B cell (primary cell): ENCODE data around the gene EFHC2. TPM values are rescaled to one million over a fixed set of nuclear protein-coding genes. Genes with fewer than 3 reads are reported as not detected.

Source experiments
- ATAC-seq: fragments of 200-7000 bp; cut with Tn5 transposase; one replicate; pipeline ENCODE4 v1.10.0; 2021; ENCODE audit warnings: low read depth, mild to moderate bottlenecking, moderate number of reproducible peaks, moderate library complexity
- CTCF ChIA-PET: fragments of 350-600 bp; sonication (Branson Sonifier 250); formaldehyde crosslinking; loops from one replicate; lab custom pipeline; 2021; ENCODE audit warnings: antibody characterized with exemption, inconsistent platforms; lab: Charles Lee
- POLR2A ChIA-PET: fragments of 350-600 bp; sonication (Branson Sonifier 250); formaldehyde crosslinking; loops from one replicate; lab custom pipeline; 2021; ENCODE audit warnings: antibody characterized with exemption; lab: Charles Lee
- DNase-seq: peaks from one replicate; pipeline ENCODE4 v3.0.0; 2013
- H2AFZ ChIP-seq: 2 replicates; pipeline ENCODE4 v1.6.1; 2012; ENCODE audit warnings: mild to moderate bottlenecking, low read depth, low read length; ENCODE audit not compliant: insufficient read depth, poor library complexity, severe bottlenecking
- H3K27ac ChIP-seq, 2 donors: 1 replicate in 1 of 2; 2 replicates in 1 of 2; pipeline ENCODE4 v1.5.1; 2012 to 2013; ENCODE audit warnings: low read length in 2 of 2, mild to moderate bottlenecking in 2 of 2, moderate library complexity in 1 of 2
- H3K27me3 ChIP-seq, 4 experiments: fragments of 200-600 bp in 1 of 4; sonication (generic) in 1 of 4; replicated peaks in 1 of 4; 1 replicate in 2 of 4; 2 replicates in 2 of 4; pipeline versions ENCODE4 v1.6.1 to v1.7.0; 2013 to 2016; ENCODE audit warnings: low read length in 3 of 4, mild to moderate bottlenecking in 2 of 4, mixed read lengths in 1 of 4, moderate library complexity in 1 of 4; ENCODE audit not compliant: insufficient read depth in 4 of 4, control insufficient read depth in 3 of 4; ENCODE audit errors: control extremely low read depth in 1 of 4
- H3K36me3 ChIP-seq, 2 experiments: replicated peaks in 1 of 2; 1 replicate in 1 of 2; 2 replicates in 1 of 2; pipeline versions ENCODE4 v1.6.1 to v1.7.1; 2013; ENCODE audit warnings: low read length in 1 of 2; ENCODE audit not compliant: insufficient read depth in 2 of 2, control insufficient read depth in 1 of 2; ENCODE audit errors: control extremely low read depth in 1 of 2, extremely low read depth in 1 of 2
- H3K4me1 ChIP-seq, 2 donors: fragments of 200-600 bp in 1 of 2; sonication (generic) in 1 of 2; 1 replicate in 1 of 2; 2 replicates in 1 of 2; pipeline versions ENCODE4 v1.5.1 to v1.6.1; 2013 to 2017; ENCODE audit warnings: low read length in 2 of 2; ENCODE audit not compliant: control insufficient read depth in 2 of 2, insufficient read depth in 2 of 2
- H3K4me2 ChIP-seq: replicated peaks from 2 replicates; pipeline ENCODE3; 2012; ENCODE audit warnings: mild to moderate bottlenecking, low read depth, low read length; ENCODE audit not compliant: poor library complexity, severe bottlenecking
- H3K4me3 ChIP-seq, 5 experiments: fragments of 200-600 bp in 1 of 5; sonication (generic) in 1 of 5; 1 replicate in 3 of 5; 2 replicates in 2 of 5; pipeline versions ENCODE4 v1.5.1 to v1.7.0; 2011 to 2016; ENCODE audit warnings: low read length in 4 of 5, mild to moderate bottlenecking in 4 of 5, low read depth in 2 of 5, control low read depth in 1 of 5, moderate library complexity in 1 of 5; ENCODE audit not compliant: insufficient read depth in 1 of 5; ENCODE audit errors: control extremely low read depth in 1 of 5, extremely low read depth in 1 of 5
- H3K79me2 ChIP-seq: fragments of 200-600 bp; sonication (generic); one replicate; pipeline ENCODE4 v1.6.0; 2016; ENCODE audit warnings: low read length; ENCODE audit not compliant: control insufficient read depth, insufficient read depth
- H3K9ac ChIP-seq: fragments of 200-600 bp; sonication (generic); 2 replicates; pipeline ENCODE4 v1.6.1; 2017; ENCODE audit warnings: mild to moderate bottlenecking, low read length, moderate library complexity
- H3K9me3 ChIP-seq, 3 donors: one replicate each; pipeline versions ENCODE4 v1.6.1 to v1.7.1; 2013; ENCODE audit warnings: low read length in 2 of 3; ENCODE audit not compliant: control insufficient read depth in 2 of 3, insufficient read depth in 1 of 3; ENCODE audit errors: control extremely low read depth in 1 of 3
- H4K20me1 ChIP-seq: 2 replicates; pipeline ENCODE4 v1.6.0; 2012; ENCODE audit warnings: mild to moderate bottlenecking, low read length; ENCODE audit not compliant: insufficient read depth, control insufficient read depth, poor library complexity, severe bottlenecking
- H3K27ac Mint-ChIP-seq: one replicate; pipeline ENCODE4 v1.8.0; 2021; ENCODE audit warnings: mixed read lengths
- H3K27me3 Mint-ChIP-seq: one replicate; pipeline ENCODE4 v1.8.0; 2021; ENCODE audit warnings: mixed read lengths
- H3K4me1 Mint-ChIP-seq: one replicate; pipeline ENCODE4 v1.8.0; 2021; ENCODE audit warnings: mixed read lengths
- H3K4me3 Mint-ChIP-seq: one replicate; pipeline ENCODE4 v1.8.0; 2021; ENCODE audit warnings: mixed read lengths
- H3K9me3 Mint-ChIP-seq: one replicate; pipeline ENCODE4 v1.8.0; 2022; ENCODE audit warnings: mixed read lengths; ENCODE audit not compliant: insufficient read depth
- CTCF ChIP-seq: fragments of 200-600 bp; IDR thresholded peaks from one replicate; pipeline ENCODE4 v1.8.0; 2022; ENCODE audit warnings: antibody characterized with exemption, mild to moderate bottlenecking
- EZH2 ChIP-seq: IDR thresholded peaks from 2 replicates; pipeline ENCODE4 v1.6.1; 2012; ENCODE audit warnings: borderline replicate concordance, low read depth, mild to moderate bottlenecking, moderate library complexity, low read length; ENCODE audit not compliant: insufficient read depth, poor library complexity, severe bottlenecking
- WGBS: methylation state at CpG from one replicate; pipeline ENCODE4 v1.1.5; 2013; ENCODE audit warnings: missing lambda C conversion rate; ENCODE audit not compliant: insufficient coverage; 5-methylcytosine and 5-hydroxymethylcytosine counted together
- intact Hi-C: fragments of 100-400 bp; cut with micrococcal nuclease; formaldehyde crosslinking; loops from one replicate; pipeline ENCODE4 v1.10.0; 2022
- polyA plus RNA-seq: library from polyadenylated mRNA; depleted of rRNA; stranded (reverse); fragments of >200 nt; gene quantifications from 2 replicates; pipeline ENCODE4 v1.2.3, GENCODE V29; 2012
- total RNA-seq, 2 donors: library from RNA; stranded (reverse); fragments of 120-200 nt in 1 of 2; gene quantifications; 1 replicate in 1 of 2; 2 replicates in 1 of 2; pipeline versions ENCODE4 v1.2.3 to v1.2.4, GENCODE V29; 2013 to 2022

EFHC2 gene
- total and polyA plus RNA-seq, 2 donors (not counting 1 experiment from before 2014, with no cell fraction given), result 0.12 to 0.47 TPM

- no peaks in the 10 kb centered on the region for H3K79me2 ChIP-seq
- H3K4me2 ChIP-seq, result no peak overlapping the region
- no peak overlapping the region for H3K27ac ChIP-seq
- Mint-ChIP-seq H3K4me3 (no peak overlapping the region), H3K27me3 (no peaks in the 10 kb centered on the region), H3K9me3 (peaks cover 6% of the 10 kb centered on the region), H3K27ac (no peak overlapping the region), H3K4me1 (no peaks in the 10 kb centered on the region)
- H4K20me1 ChIP-seq, result no peaks in the 10 kb centered on the region
- WGBS, result no CpG with 5 or more reads among the region's 2 CpGs
- intact Hi-C loops, result no loop called here
- no peak overlapping the region for H3K9ac ChIP-seq
- CTCF ChIA-PET, result no interaction called here
- no peak overlapping the region for H2AFZ ChIP-seq
- H3K9me3 ChIP-seq, result no peaks in the 10 kb centered on the region
- TF ChIP-seq EZH2 (no peak), CTCF (no peak)
- no peak overlapping the region for H3K4me3 ChIP-seq
- H3K27me3 ChIP-seq, result no peaks in the 10 kb centered on the region
- POLR2A ChIA-PET, result no interaction called here
- H3K36me3 ChIP-seq, result no peaks in the 10 kb centered on the region
- H3K4me1 ChIP-seq, result no peaks in the 10 kb centered on the region
- DNase-seq (no peak), ATAC-seq (no peak)
These were observed 168.0 kb downstream of the EFHC2 start for GRCh38 chrX:44175455-44175854.

- H3K79me2 ChIP-seq, result no peaks in the 10 kb centered on the region
- Mint-ChIP-seq H3K4me3 (no peak overlapping the region), H3K9me3 (peaks cover 6% of the 10 kb centered on the region), H3K4me1 (no peaks in the 10 kb centered on the region), H3K27ac (no peak overlapping the region), H3K27me3 (no peaks in the 10 kb centered on the region)
- DNase-seq (no peak), ATAC-seq (no peak)
- no peak overlapping the region for H2AFZ ChIP-seq
- H4K20me1 ChIP-seq, result no peaks in the 10 kb centered on the region
- POLR2A ChIA-PET, result no interaction called here
- H3K27ac ChIP-seq, result no peak overlapping the region
- no CpG with 5 or more reads among the region's 3 CpGs for WGBS
- intact Hi-C loops, result no loop called here
- no peaks in the 10 kb centered on the region for H3K36me3 ChIP-seq
- H3K9me3 ChIP-seq, result no peaks in the 10 kb centered on the region
- no peak overlapping the region for H3K9ac ChIP-seq
- no peak overlapping the region for H3K4me3 ChIP-seq
- no peak overlapping the region for H3K4me2 ChIP-seq
- H3K4me1 ChIP-seq, result no peaks in the 10 kb centered on the region
- TF ChIP-seq CTCF (no peak), EZH2 (no peak)
- CTCF ChIA-PET, result no interaction called here
- H3K27me3 ChIP-seq, result no peaks in the 10 kb centered on the region
These were observed 169.4 kb downstream of the EFHC2 start for GRCh38 chrX:44174061-44174460.
